Gastroesophageal sphincter (tissue), 4 donors: ENCODE measurements around the gene STK35. TPM values are rescaled to one million over a fixed set of nuclear protein-coding genes. Genes with fewer than 3 reads are reported as not detected.

Experiments used
- ATAC-seq: fragments of 150-250 bp; one replicate; pipeline ENCODE4 v1.9.1; 2016; ENCODE audit warnings: mild to moderate bottlenecking, moderate library complexity
- H3K27ac ChIP-seq, 4 donors: fragments of 200-600 bp; sonication (generic) in 3 of 4; 1 replicate in 3 of 4; 2 replicates in 1 of 4; pipeline ENCODE4 v1.5.1; 2016 to 2019
- H3K27me3 ChIP-seq: fragments of 200-600 bp; sonication (generic); one replicate; pipeline ENCODE4 v1.5.1; 2019
- H3K36me3 ChIP-seq, 2 donors: fragments of 200-600 bp; sonication (generic); one replicate each; pipeline ENCODE4 v1.5.1; 2019; ENCODE audit warnings: control low read depth in 1 of 2
- H3K4me1 ChIP-seq, 3 donors: fragments of 200-600 bp; sonication (generic); 1 replicate in 2 of 3; 2 replicates in 1 of 3; pipeline ENCODE4 v1.5.1; 2016 to 2019; ENCODE audit warnings: control low read depth in 2 of 3
- H3K4me3 ChIP-seq, 2 donors: fragments of 200-600 bp; sonication (generic); one replicate each; pipeline ENCODE4 v1.5.1; 2019; ENCODE audit warnings: mild to moderate bottlenecking in 1 of 2, moderate library complexity in 1 of 2
- H3K9me3 ChIP-seq, 3 donors: fragments of 200-600 bp; sonication (generic); one replicate each; pipeline ENCODE4 v1.5.1; 2017 to 2019; ENCODE audit warnings: control low read depth in 2 of 3
- CTCF ChIP-seq, 4 experiments: fragments of 200-600 bp in 2 of 4; fragments of 450-650 bp in 2 of 4; sonication (generic) in 1 of 4; IDR thresholded peaks; one replicate each; pipeline ENCODE4 v1.5.1; 2017 to 2019; ENCODE audit warnings: antibody characterized with exemption in 4 of 4, mild to moderate bottlenecking in 2 of 4, moderate library complexity in 2 of 4
- EP300 ChIP-seq: sonication (generic); formaldehyde crosslinking; IDR thresholded peaks from one replicate; pipeline ENCODE4 v1.6.1; 2017; ENCODE audit warnings: antibody characterized with exemption, mild to moderate bottlenecking
- POLR2A ChIP-seq, 2 donors: fragments of 450-650 bp; IDR thresholded peaks; one replicate each; pipeline ENCODE4 v1.6.1; 2017; ENCODE audit warnings: antibody characterized with exemption in 2 of 2, mild to moderate bottlenecking in 2 of 2, moderate library complexity in 1 of 2
- POLR2AphosphoS5 ChIP-seq: sonication (generic); formaldehyde crosslinking; IDR thresholded peaks from one replicate; pipeline ENCODE4 v1.6.1; 2017; ENCODE audit warnings: antibody characterized with exemption
- WGBS, 2 donors: methylation state at CpG; one replicate each; pipeline ENCODE4 v1.1.5; 2018; ENCODE audit warnings: low coverage in 1 of 2; 5-methylcytosine and 5-hydroxymethylcytosine counted together
- small RNA-seq, 4 donors: library from RNA; depleted of rRNA; stranded (forward); fragments of <200 nt; gene quantifications; one replicate each; pipeline ENCODE3, GENCODE V24; 2016
- total RNA-seq, 4 donors: library from RNA; depleted of rRNA; stranded (reverse); fragments of >200 nt; gene quantifications; one replicate each; pipeline ENCODE4 v1.1.0, GENCODE V29; 2016

The STK35 gene
- total RNA-seq, 4 donors from 2014 or later, result 18.3 to 24.6 (median 20.4) TPM

GRCh38 chr20:2197166-2197565 is 95.5 kb downstream of the STK35 start:
- no peak overlapping the region for H3K27ac ChIP-seq
- TF ChIP-seq POLR2A (IDR thresholded peaks at IDR 0.05), result no peak
- TF ChIP-seq CTCF (IDR thresholded peaks at IDR 0.05), result no peak
- TF ChIP-seq EP300, result no peak
- no peak for TF ChIP-seq POLR2AphosphoS5
- 50 to 63% methylated on average over 7 of the region's 7 CpGs for WGBS, 2 donors
- no peaks in the 10 kb centered on the region for H3K36me3 ChIP-seq
- no peak for ATAC-seq
- peaks cover 43% of the 10 kb centered on the region for H3K27me3 ChIP-seq
- H3K4me3 ChIP-seq, result no peak overlapping the region
- no peaks in the 10 kb centered on the region for H3K9me3 ChIP-seq
- no peaks in the 10 kb centered on the region for H3K4me1 ChIP-seq

Small RNAs within 50 kb of the gene (small RNA-seq; reads per million reads assigned to genes)
- gene RPL7P2, result 0 reads per million in 4 donors

Other genes with a start within 250 kb of the STK35 start
- gene SIRPA, start 206.4 kb upstream of the STK35 start, total RNA-seq, result 10 to 100 TPM; 11.7 to 31.7 (median 27.4) TPM
- not detected for gene PDYN, start 107.8 kb upstream of the STK35 start, total RNA-seq
- gene TGM3, start 194.2 kb downstream of the STK35 start, total RNA-seq, result 10 to 100 TPM in 1 of 4 donors, 1 to 10 TPM in 3; 1.1 to 46.7 (median 4.1) TPM